ENCODE data around the gene LSS. TPM values are rescaled to one million over a fixed set of nuclear protein-coding genes. Genes with fewer than 3 reads are reported as not detected.
"Not testable (repeated sequence)": the region's sequence is repeated elsewhere in the genome, so short reads cannot be mapped to it uniquely, and the experiment has no call there.

Gene LSS
- total and polyA plus RNA-seq, 4 donors = 27.6 to 194 (median 89.3) TPM

DNA sequence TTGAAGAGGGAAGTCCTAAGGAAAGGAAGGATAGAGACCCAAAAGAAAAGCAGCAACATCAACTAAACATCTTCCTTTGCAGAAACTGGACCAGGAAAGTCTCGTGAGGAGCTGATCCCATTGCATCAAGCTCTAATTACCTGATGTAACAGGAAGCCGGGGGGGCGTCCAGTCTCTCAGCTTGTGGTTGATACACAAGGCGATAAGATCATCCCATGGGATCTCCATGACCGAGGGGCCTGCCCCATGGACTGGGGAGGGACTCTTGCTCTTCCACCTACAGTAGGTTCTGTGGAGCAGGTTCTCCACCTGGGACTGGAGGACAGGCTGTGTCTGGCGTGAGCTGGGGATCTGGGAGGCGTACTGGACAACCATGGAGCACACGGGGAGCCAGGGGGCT is 14.8 kb upstream of the LSS start:
- DNase-seq (ENCODE audit: low spot score) = no peak
- 95% methylated on average over 8 of the region's 8 CpGs for WGBS

DNA sequence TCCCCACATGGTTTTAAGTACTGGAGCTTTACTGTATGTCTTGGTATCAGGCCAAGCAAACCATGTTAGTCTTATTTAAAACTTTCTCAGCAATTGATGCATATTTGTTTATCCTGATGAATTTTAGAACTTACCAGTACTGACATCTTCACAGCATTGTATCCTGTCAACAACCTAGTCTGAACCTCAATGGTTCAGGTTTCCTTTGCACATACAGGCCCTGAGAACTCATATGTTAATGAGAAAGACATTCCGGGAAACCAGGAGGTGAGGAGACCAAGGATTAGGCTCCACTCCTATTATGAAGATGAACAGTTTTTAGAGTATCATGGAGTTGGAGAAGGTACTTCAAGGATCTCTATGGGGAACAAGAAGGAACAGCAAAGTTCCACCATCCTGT is 13.0 kb upstream of the LSS start:
- not testable (repeated sequence) for H3K27me3 ChIP-seq (ENCODE audit: control insufficient read depth in 4 of 4, insufficient read depth in 4 of 4, low read length in 3 of 4); H3K4me3 ChIP-seq (ENCODE audit: low read depth in 1 of 3, low read length in 3 of 3); H3K27ac ChIP-seq (ENCODE audit: low read depth in 1 of 2, low read length in 2 of 2); H3K9me3 ChIP-seq (ENCODE audit: control insufficient read depth in 4 of 4, low read length in 3 of 4); H3K4me1 ChIP-seq (ENCODE audit: control insufficient read depth in 4 of 4, insufficient read depth in 4 of 4, low read length in 3 of 4); DNase-seq (ENCODE audit: low spot score); H3K9ac ChIP-seq (ENCODE audit: low read depth in 1 of 2, low read length in 2 of 2)
- 97% methylated on average over 1 of the region's 1 CpG for WGBS
- H3K36me3 ChIP-seq (ENCODE audit: control insufficient read depth in 4 of 4, insufficient read depth in 3 of 4, low read depth in 1 of 4, low read length in 3 of 4) = peaks cover 24 to 75% (median 69%) of the 10 kb centered on the region in 4 donors

More for the DNA sequence above, 14.8 kb upstream of the LSS start:
- H3K4me1 ChIP-seq (ENCODE audit: control insufficient read depth in 4 of 4, insufficient read depth in 4 of 4, low read length in 3 of 4) = peaks cover 0 to 6% (median 2%) of the 10 kb centered on the region in 4 donors
- no peak overlapping the region for H3K27ac ChIP-seq (ENCODE audit: low read depth in 1 of 2, low read length in 2 of 2)
- no peaks in the 10 kb centered on the region for H3K9me3 ChIP-seq (ENCODE audit: control insufficient read depth in 4 of 4, low read length in 3 of 4)
- no peak overlapping the region for H3K9ac ChIP-seq (ENCODE audit: low read depth in 1 of 2, low read length in 2 of 2)
- H3K36me3 ChIP-seq (ENCODE audit: control insufficient read depth in 4 of 4, insufficient read depth in 3 of 4, low read depth in 1 of 4, low read length in 3 of 4) = peaks cover 25 to 80% (median 71%) of the 10 kb centered on the region in 4 donors
- no peaks in the 10 kb centered on the region for H3K27me3 ChIP-seq (ENCODE audit: control insufficient read depth in 4 of 4, insufficient read depth in 4 of 4, low read length in 3 of 4)
- TF ChIP-seq RAD21 (IDR thresholded peaks at IDR 0.05) (no peak), HNF4A (conservative IDR thresholded peaks at IDR 0.05) (no peak), ZBTB33 (IDR thresholded peaks at IDR 0.05) (no peak), NR2F2 (IDR thresholded peaks at IDR 0.05) (no peak), CTCF (IDR thresholded peaks at IDR 0.05; ENCODE audit: low read depth, low read length, missing input control) (no peak), YY1 (IDR thresholded peaks at IDR 0.05) (no peak), TAF1 (conservative IDR thresholded peaks at IDR 0.05) (no peak), HNF4G (IDR thresholded peaks at IDR 0.05) (no peak), FOXA1 (IDR thresholded peaks at IDR 0.05) (no peak), FOXA2 (IDR thresholded peaks at IDR 0.05) (no peak), EGR1 (IDR thresholded peaks at IDR 0.05; ENCODE audit: low read depth in 2 of 2) (no peak), RXRA (IDR thresholded peaks at IDR 0.05) (no peak), JUND (IDR thresholded peaks at IDR 0.05) (no peak), SP1 (IDR thresholded peaks at IDR 0.05) (no peak), GABPA (IDR thresholded peaks at IDR 0.05 in 1 of 2, conservative IDR thresholded peaks at IDR 0.05 in 1 of 2) (no peak)
- TF ChIP-seq, protein P1, sequence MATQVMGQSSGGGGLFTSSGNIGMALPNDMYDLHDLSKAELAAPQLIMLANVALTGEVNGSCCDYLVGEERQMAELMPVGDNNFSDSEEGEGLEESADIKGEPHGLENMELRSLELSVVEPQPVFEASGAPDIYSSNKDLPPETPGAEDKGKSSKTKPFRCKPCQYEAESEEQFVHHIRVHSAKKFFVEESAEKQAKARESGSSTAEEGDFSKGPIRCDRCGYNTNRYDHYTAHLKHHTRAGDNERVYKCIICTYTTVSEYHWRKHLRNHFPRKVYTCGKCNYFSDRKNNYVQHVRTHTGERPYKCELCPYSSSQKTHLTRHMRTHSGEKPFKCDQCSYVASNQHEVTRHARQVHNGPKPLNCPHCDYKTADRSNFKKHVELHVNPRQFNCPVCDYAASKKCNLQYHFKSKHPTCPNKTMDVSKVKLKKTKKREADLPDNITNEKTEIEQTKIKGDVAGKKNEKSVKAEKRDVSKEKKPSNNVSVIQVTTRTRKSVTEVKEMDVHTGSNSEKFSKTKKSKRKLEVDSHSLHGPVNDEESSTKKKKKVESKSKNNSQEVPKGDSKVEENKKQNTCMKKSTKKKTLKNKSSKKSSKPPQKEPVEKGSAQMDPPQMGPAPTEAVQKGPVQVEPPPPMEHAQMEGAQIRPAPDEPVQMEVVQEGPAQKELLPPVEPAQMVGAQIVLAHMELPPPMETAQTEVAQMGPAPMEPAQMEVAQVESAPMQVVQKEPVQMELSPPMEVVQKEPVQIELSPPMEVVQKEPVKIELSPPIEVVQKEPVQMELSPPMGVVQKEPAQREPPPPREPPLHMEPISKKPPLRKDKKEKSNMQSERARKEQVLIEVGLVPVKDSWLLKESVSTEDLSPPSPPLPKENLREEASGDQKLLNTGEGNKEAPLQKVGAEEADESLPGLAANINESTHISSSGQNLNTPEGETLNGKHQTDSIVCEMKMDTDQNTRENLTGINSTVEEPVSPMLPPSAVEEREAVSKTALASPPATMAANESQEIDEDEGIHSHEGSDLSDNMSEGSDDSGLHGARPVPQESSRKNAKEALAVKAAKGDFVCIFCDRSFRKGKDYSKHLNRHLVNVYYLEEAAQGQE (IDR thresholded peaks at IDR 0.05) = no peak
- TF ChIP-seq, protein P2, sequence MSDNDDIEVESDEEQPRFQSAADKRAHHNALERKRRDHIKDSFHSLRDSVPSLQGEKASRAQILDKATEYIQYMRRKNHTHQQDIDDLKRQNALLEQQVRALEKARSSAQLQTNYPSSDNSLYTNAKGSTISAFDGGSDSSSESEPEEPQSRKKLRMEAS (IDR thresholded peaks at IDR 0.05) = no peak
- TF ChIP-seq, protein P3, sequence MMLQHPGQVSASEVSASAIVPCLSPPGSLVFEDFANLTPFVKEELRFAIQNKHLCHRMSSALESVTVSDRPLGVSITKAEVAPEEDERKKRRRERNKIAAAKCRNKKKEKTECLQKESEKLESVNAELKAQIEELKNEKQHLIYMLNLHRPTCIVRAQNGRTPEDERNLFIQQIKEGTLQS (IDR thresholded peaks at IDR 0.05) = no peak
- no peak overlapping the region for H3K4me3 ChIP-seq (ENCODE audit: low read depth in 1 of 3, low read length in 3 of 3)
